Stimulated activated CD4-positive, alpha-beta T cell treated with anti-CD3 and anti-CD28 coated beads, TNF-alpha, amount 100 ng/mL, for 24 hours (primary cell): ENCODE measurements around the gene PCARE.

Source experiments
- DNase-seq, 3 experiments: peaks; one replicate each; pipeline ENCODE4 v3.0.0-alpha.2; 2020; ENCODE audit warnings: low read depth in 3 of 3

Gene PCARE

GRCh38 chr2:29039718-29040480, 34.4 kb downstream of the PCARE start:
- no peak for DNase-seq

- no peak for DNase-seq
Observed at GRCh38 chr2:29035016-29035745, 39.1 kb downstream of the PCARE start.

DNA sequence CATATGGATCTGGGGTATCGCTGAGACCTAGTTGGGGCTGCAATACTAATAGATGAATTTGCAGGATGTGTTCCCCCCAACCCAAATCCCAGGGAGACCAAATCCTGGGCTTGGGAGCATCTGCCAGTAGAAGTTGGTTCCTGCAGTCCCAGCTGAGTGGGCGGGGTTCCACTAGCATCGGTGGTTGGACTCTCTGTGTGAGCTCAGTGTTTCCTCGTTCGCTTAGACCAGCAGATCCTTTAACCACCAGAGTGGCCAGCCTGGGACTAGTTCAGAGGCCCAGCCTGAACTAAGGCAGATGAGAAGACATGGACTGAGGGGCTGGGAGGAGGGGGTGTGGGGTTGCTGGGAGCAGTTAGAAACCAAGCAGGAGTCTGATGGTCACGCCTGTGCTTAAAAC, 40.7 kb downstream of the PCARE start:
- DNase-seq: no peak

GRCh38 chr2:29033172-29033571, 41.2 kb downstream of the PCARE start:
- DNase-seq: no peak

DNA sequence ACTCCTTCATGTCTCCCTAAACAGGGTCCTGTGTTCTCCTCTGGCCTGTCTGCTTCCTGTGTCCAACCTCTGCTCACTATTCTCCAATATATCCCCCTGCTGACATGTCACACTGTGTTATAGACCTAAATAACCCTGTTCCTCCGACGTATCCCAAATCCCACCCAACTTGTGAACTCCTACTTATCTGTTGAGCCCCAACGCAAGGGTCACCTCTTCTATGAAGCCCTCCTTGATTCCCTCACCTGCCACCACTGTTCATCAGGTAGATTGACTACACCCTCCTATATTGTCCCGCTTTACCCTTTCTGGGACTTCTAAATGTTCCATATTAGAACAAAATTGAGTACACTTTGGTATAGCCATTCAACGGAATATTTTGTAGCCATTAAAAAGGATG, 42.1 kb downstream of the PCARE start:
- DNase-seq: no peak

- DNase-seq: no peak
Observed at GRCh38 chr2:29031046-29031445, 43.3 kb downstream of the PCARE start.

DNA sequence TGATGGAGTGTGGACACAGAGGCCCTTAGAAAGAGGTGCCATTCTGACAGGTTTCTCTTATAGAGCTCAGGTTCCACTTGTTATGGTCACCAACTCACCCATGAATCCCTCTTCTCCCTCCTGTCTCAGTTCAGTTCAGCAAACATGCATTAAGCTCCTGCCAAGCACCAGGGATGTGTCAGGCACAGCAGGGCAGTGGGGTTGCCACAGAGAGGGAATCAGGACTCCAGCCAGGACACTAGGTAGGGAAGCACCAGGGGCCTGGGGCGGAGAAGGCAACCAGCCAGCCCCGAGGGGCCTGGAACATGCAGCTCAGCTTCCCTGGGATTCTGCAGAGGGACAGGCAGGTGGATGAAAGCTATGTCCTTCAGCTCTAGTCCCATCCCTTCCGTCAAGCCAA, 48.6 kb downstream of the PCARE start:
- DNase-seq: no peak

GRCh38 chr2:29024882-29025430, 49.4 kb downstream of the PCARE start:
- DNase-seq: no peak

DNA sequence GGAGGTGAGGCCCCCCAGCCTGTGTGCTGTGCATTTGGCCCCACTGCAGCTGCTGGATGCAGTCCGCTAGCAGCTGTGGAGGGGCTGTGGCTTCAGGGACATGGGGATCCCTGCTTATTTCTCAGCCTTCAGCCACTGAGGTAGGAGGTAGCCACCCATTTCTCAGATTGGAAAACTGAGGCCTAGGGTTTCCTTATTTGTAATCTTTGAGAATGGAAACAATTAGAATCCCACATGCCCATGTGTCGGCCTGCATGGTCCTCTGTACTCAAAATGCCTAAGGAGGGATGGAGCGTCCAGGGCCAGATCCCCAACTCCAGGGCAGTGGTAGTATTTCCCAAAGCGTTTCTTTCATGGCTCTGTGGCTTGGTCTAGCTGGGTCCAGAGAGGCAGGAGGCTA, 51.1 kb downstream of the PCARE start:
- DNase-seq: no peak

DNA sequence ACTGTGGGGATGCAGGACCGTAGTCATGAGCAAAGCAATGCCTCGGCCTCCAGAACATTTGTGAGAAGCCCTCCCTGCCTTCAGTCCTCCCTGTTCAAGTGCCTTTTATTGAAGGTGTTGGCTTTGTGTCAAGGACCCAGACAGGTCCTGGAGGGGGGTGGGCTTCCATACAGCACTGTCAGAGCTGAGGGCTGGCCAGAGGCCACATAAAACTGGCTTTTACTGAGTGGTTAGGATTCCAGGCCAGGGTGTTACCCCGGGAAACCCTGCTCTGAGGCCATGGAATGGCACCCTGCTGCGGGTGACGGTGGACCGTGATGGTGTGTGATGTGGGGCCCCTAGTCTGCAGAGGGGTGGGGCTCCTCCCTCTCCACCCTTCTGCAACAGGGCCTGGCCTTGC, 51.6 kb downstream of the PCARE start:
- DNase-seq: no peak

DNA sequence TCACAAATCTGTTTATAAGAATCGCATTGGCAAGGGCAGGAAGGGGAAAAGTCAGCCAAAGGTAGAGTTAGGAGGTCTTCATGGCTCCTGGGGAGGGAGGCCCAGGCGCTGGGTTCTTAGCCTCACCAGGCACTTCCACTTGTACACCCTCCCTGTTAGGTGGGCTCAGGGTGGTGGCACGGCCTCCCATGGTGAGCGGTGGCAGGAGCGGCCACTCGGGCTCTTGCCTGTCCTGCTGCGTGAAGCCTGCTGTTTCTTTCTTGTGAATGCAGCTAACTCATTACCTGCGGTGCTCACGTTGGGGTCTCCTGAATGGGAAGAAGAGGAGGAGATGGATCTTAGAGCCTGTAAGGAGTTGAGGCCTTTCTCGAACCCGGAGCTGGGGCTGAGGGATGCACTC, 52.4 kb downstream of the PCARE start:
- DNase-seq: no peak

GRCh38 chr2:29017716-29018435, 56.4 kb downstream of the PCARE start:
- no peak for DNase-seq

DNA sequence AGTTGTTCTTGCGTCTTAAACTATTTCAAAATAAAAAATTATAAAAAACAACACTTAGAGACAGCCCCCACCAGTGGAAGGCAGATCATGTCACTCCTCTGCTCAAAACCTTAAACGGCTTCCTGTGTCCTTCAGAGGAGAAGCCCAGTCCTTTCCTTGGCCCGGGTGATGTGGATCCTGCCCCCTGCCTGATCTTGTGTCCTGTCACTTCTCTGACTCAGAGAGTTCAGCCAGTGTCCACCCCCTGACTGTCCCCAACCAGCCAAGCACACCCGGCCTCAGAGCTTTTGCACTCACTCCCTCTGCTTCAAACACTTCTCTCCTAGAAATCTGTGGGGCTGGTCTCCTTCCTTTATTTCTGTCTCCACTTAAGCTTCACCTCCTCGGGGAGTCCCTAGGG, 57.8 kb downstream of the PCARE start:
- DNase-seq: no peak

- no peak for DNase-seq
Observed at GRCh38 chr2:29015701-29016470, 58.4 kb downstream of the PCARE start.

GRCh38 chr2:29014811-29015421, 59.4 kb downstream of the PCARE start:
- DNase-seq: peak; percentile 41 to 65 (median 46)

- DNase-seq: peak in 2 of 3 experiments; percentile 6 to 18
Observed at GRCh38 chr2:29014331-29014730, 60.0 kb downstream of the PCARE start.

GRCh38 chr2:29013057-29013780, 61.1 kb downstream of the PCARE start:
- no peak for DNase-seq

GRCh38 chr2:29012211-29012681, 62.1 kb downstream of the PCARE start:
- DNase-seq: no peak
